Cardiac fibroblast (primary cell): ENCODE measurements around the gene LIMS1.

Experiments used
- DNase-seq, 2 donors: peaks; one replicate each; pipeline versions ENCODE4 v3.0.0 to v3.0.0-alpha.2; 2010; ENCODE audit warnings: low read depth in 2 of 2
- H3K4me3 ChIP-seq, 2 donors: replicated peaks in 1 of 2; 1 replicate in 1 of 2; 2 replicates in 1 of 2; pipeline ENCODE4 v1.5.1; 2011; ENCODE audit warnings: low read depth in 2 of 2, low read length in 2 of 2, mild to moderate bottlenecking in 2 of 2, moderate library complexity in 1 of 2
- CTCF ChIP-seq: IDR thresholded peaks from one replicate; pipeline ENCODE4 v1.5.1; 2011; ENCODE audit warnings: low read depth, mild to moderate bottlenecking, low read length, inconsistent platforms

Gene LIMS1

DNA sequence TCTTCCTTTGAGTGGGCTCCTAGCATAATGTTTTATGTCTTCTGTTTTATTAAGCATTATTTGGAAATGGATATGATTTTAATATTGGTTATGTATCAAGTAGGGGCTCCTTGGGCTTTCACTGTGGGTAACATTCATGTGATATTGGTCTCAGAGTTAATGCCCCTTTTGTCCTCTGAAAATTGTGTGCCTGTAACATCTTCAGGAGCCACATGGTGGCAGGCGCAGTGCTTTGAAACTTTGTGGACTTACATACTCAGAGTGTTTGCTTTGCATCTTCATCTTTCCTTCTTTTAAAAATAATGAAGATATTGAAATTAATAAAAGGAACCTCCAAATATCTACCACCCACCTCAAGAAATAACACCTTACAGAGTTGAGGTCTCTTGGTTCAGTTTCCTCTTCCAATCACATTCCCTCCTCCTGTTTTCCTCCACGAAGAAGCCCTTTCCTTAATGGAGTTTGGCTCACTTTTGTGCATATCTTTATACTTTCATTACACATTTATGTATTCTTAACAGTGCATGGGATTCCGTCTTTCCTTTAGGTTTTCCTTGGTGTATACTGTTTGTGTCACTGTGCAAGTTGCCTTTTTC is 73.5 kb downstream of the LIMS1 start:
- TF ChIP-seq CTCF = peak; percentile 68
- DNase-seq = peak; percentile 63 to 70
- H3K4me3 ChIP-seq = no peak overlapping the region

DNA sequence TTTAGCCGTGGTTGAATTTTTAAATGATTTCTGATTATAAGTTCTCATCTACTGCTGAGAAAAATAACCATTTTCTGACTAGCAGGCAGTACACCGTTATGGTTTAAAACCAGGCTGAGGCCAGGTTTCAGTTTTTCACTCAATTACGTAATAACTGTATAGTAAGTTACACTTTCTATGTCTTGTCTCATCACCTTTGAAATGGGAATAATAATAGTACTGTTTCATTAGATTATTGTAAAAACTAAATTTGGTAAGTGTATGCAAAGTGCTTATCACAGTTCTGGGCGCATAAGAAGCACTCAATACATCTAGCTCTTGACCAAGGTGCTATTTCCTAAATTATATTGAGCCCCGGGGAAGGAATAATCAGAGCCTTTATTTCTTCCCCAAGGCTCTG is 76.8 kb downstream of the LIMS1 start:
- no peak for TF ChIP-seq CTCF
- no peak for DNase-seq
- no peak overlapping the region for H3K4me3 ChIP-seq

DNA sequence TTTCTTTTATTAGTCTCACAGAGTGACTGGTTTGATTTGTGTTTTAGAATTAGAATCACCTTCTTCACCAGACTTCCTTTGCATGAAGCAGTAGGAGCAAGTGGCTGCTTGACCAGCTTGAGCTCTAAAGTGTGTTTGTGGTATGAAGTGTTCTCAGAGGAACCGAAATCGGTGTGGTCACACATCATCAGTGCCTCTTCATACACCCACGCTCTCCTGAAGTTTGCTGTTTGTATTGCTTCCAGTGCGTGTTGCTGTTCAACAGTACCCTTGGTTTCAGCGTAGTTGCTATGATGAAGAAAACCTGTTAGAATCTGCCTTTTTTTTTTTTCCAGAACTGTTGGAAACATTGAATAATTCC is 77.9 kb downstream of the LIMS1 start:
- H3K4me3 ChIP-seq = no peak overlapping the region
- TF ChIP-seq CTCF = no peak
- DNase-seq = peak; percentile 43 to 74

GRCh38 chr2:108612514-108613183 is 78.4 kb downstream of the LIMS1 start:
- no peak for TF ChIP-seq CTCF
- no peak for DNase-seq
- no peak overlapping the region for H3K4me3 ChIP-seq

GRCh38 chr2:108613261-108614042 is 79.2 kb downstream of the LIMS1 start:
- DNase-seq = no peak
- H3K4me3 ChIP-seq = no peak overlapping the region
- TF ChIP-seq CTCF = no peak

DNA sequence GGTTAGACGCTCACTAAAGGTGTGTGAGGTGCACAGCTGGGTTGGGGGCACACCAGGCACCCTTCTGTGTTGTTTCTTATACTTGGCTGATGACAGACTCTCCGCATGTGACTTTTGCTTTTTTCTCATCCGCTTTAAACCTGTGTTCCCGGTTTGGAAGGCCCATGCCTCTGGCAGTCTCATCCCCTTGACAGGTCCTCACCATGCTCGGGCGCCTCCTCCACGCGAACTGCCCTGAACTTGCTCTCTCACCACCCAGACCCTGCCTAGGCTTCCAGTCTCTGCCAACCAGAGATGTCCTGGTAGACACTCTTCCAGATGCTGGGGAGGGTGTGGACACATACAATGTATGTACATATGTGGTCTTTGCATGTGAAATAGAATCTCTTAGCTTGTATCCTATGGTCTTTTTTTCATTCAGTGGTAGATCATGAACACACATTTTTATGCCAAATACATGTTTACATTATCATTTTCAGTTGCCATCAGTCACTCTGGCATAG is 79.8 kb downstream of the LIMS1 start:
- no peak overlapping the region for H3K4me3 ChIP-seq
- no peak for DNase-seq
- no peak for TF ChIP-seq CTCF
